GM23248 (cell line): Measurements from ENCODE around the gene TENM4. TPM values are rescaled to one million over a fixed set of nuclear protein-coding genes. Genes with fewer than 3 reads are reported as not detected.

Source experiments
- DNase-seq: peaks from one replicate; pipeline ENCODE4 v3.0.0-alpha.2; 2015
- H2AFZ ChIP-seq: fragments of 200-600 bp; sonication (generic); 2 replicates; pipeline ENCODE4 v1.6.1; 2016; ENCODE audit warnings: antibody characterized with exemption
- H3F3A ChIP-seq: fragments of 200-600 bp; sonication (generic); 2 replicates; pipeline ENCODE4 v1.6.1; 2016; ENCODE audit warnings: mild to moderate bottlenecking, antibody characterized with exemption, mixed run types; ENCODE audit not compliant: insufficient read depth
- H3K27ac ChIP-seq: fragments of 200-600 bp; sonication (generic); 2 replicates; pipeline ENCODE4 v1.5.1; 2016; ENCODE audit warnings: mild to moderate bottlenecking
- H3K27me3 ChIP-seq: fragments of 200-600 bp; sonication (generic); replicated peaks from 2 replicates; pipeline ENCODE4 v1.6.1; 2016; ENCODE audit warnings: mild to moderate bottlenecking; ENCODE audit not compliant: insufficient read depth
- H3K36me3 ChIP-seq: fragments of 200-600 bp; sonication (generic); 2 replicates; pipeline ENCODE4 v1.6.1; 2016; ENCODE audit warnings: low read depth, mild to moderate bottlenecking
- H3K4me1 ChIP-seq: fragments of 200-600 bp; sonication (generic); 2 replicates; pipeline ENCODE4 v1.6.1; 2016; ENCODE audit warnings: mild to moderate bottlenecking; ENCODE audit not compliant: insufficient read depth
- H3K4me2 ChIP-seq: fragments of 200-600 bp; sonication (generic); one replicate; pipeline ENCODE4 v1.6.1; 2016; ENCODE audit warnings: mild to moderate bottlenecking; ENCODE audit not compliant: unreplicated experiment
- H3K4me3 ChIP-seq: fragments of 200-600 bp; sonication (generic); 2 replicates; pipeline ENCODE4 v1.5.1; 2016; ENCODE audit warnings: mild to moderate bottlenecking
- H3K79me2 ChIP-seq: fragments of 200-600 bp; sonication (generic); 2 replicates; pipeline ENCODE4 v1.6.1; 2016; ENCODE audit warnings: mild to moderate bottlenecking; ENCODE audit not compliant: insufficient read depth
- H3K9ac ChIP-seq: fragments of 200-600 bp; sonication (generic); 2 replicates; pipeline ENCODE4 v1.6.1; 2016; ENCODE audit warnings: mild to moderate bottlenecking
- H3K9me2 ChIP-seq: fragments of 200-600 bp; sonication (generic); 2 replicates; pipeline ENCODE4 v1.6.1; 2016; ENCODE audit warnings: mixed run types, mild to moderate bottlenecking, moderate library complexity; ENCODE audit not compliant: insufficient read depth
- H3K9me3 ChIP-seq: fragments of 200-600 bp; sonication (generic); one replicate; pipeline ENCODE4 v1.6.1; 2017; ENCODE audit warnings: low read depth
- H4K20me1 ChIP-seq: fragments of 200-600 bp; sonication (generic); 2 replicates; pipeline ENCODE4 v1.6.0; 2016; ENCODE audit not compliant: insufficient read depth
- EZH2 ChIP-seq: fragments of 200-600 bp; sonication (generic); IDR thresholded peaks from 2 replicates; pipeline ENCODE4 v1.6.1; 2018; ENCODE audit warnings: antibody characterized with exemption, mild to moderate bottlenecking; ENCODE audit not compliant: insufficient read depth, poor library complexity, severe bottlenecking
- EZH2phosphoT487 ChIP-seq: fragments of 200-600 bp; sonication (generic); IDR thresholded peaks from 2 replicates; pipeline ENCODE4 v1.6.1; 2018; ENCODE audit warnings: antibody characterized with exemption, moderate library complexity, mild to moderate bottlenecking, low read depth; ENCODE audit not compliant: insufficient read depth
- WGBS, 2 experiments: methylation state at CpG; one replicate each; pipeline ENCODE4 v1.1.6; 2015 to 2017; ENCODE audit warnings: low lambda C conversion rate in 2 of 2, low coverage in 1 of 2; ENCODE audit errors: missing lambda C conversion rate in 2 of 2; 5-methylcytosine and 5-hydroxymethylcytosine counted together
- in situ Hi-C: fragments of 300-500 bp; cut with MboI; formaldehyde crosslinking; loops from 2 replicates; pipeline ENCODE4 v1.15.0; 2020
- polyA plus RNA-seq: library from polyadenylated mRNA; unstranded; fragments of >200 nt; fragmentation: Nextera tagmentation; extraction: Ambion mirVana; gene quantifications from 2 replicates; pipeline ENCODE4 v1.2.1, GENCODE V29; 2016
- total RNA-seq: library from RNA; depleted of rRNA; stranded (reverse); fragments of >200 nt; shearing (Covaris generic); gene quantifications from 2 replicates; pipeline ENCODE4 v1.2.3, GENCODE V29; 2014

TENM4 gene
- total and polyA plus RNA-seq, 2 experiments from 2014 or later, result 0.11 to 0.48 TPM

DNA sequence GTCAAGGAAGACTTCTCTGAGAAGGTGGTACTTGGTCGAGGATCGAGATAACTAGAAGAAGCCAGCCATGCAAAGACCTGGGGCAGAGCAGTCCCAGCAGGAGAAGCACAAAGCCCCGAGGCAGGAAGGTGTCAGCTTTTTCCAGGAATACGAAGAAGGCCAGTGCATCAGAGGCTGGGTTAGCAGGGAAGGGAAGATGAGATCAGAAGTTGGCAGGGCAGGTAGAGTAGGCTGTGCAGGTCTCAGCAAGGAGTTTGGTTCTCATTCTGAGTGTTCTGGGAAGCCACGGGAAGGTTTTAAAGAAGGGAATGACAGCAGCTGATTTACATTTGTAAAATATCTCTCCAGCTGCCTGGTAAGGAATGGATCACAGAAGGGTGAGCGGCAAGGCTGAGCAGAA lies 111.3 kb downstream of the TENM4 start:
- no peak for DNase-seq
- Histone ChIP-seq H2AFZ (no peak overlapping the region), H3K27ac (no peak overlapping the region), H3K9me3 (no peaks in the 10 kb centered on the region), H3K4me3 (no peak overlapping the region), H3K4me2 (no peak overlapping the region), H3K9ac (no peak overlapping the region), H3K36me3 (no peaks in the 10 kb centered on the region), H3K4me1 (no peaks in the 10 kb centered on the region), H3K27me3 (no peaks in the 10 kb centered on the region; the same call in 1 of the 2 replicates), H3F3A (no peaks in the 10 kb centered on the region), H4K20me1 (no peaks in the 10 kb centered on the region), H3K9me2 (no peaks in the 10 kb centered on the region), H3K79me2 (no peaks in the 10 kb centered on the region)
- no peak for TF ChIP-seq EZH2
- no peak for TF ChIP-seq EZH2phosphoT487
- in situ Hi-C loops, result no loop called here
- WGBS, 2 experiments, result 29 to 30% methylated on average over 6 of the region's 6 CpGs

GRCh38 chr11:79328402-79328801 lies 112.4 kb downstream of the TENM4 start:
- Histone ChIP-seq H3K4me1 (no peaks in the 10 kb centered on the region), H3F3A (no peaks in the 10 kb centered on the region), H3K9ac (no peak overlapping the region), H4K20me1 (no peaks in the 10 kb centered on the region), H3K27ac (no peak overlapping the region), H3K9me2 (no peaks in the 10 kb centered on the region), H3K79me2 (no peaks in the 10 kb centered on the region), H3K27me3 (no peaks in the 10 kb centered on the region; the same call in 1 of the 2 replicates), H3K9me3 (no peaks in the 10 kb centered on the region), H3K36me3 (no peaks in the 10 kb centered on the region), H3K4me2 (no peak overlapping the region), H3K4me3 (no peak overlapping the region), H2AFZ (no peak overlapping the region)
- DNase-seq, result no peak
- no peak for TF ChIP-seq EZH2
- no peak for TF ChIP-seq EZH2phosphoT487
- in situ Hi-C loops, result no loop called here
- WGBS, 2 experiments, result 56 to 64% methylated on average over 6 to 9 of the region's 9 CpGs

- 55 to 58% methylated on average over 10 of the region's 10 CpGs for WGBS, 2 experiments
- H3K9ac ChIP-seq, result no peak overlapping the region
- no peaks in the 10 kb centered on the region for H4K20me1 ChIP-seq
- H3K27ac ChIP-seq, result no peak overlapping the region
- no peaks in the 10 kb centered on the region for H3K79me2 ChIP-seq
- no peaks in the 10 kb centered on the region for H3K36me3 ChIP-seq
- no peak for DNase-seq
- no peaks in the 10 kb centered on the region for H3K4me1 ChIP-seq
- in situ Hi-C loops, result no loop called here
- no peak overlapping the region for H3K4me2 ChIP-seq
- H2AFZ ChIP-seq, result no peak overlapping the region
- H3K4me3 ChIP-seq, result no peak overlapping the region
- no peaks in the 10 kb centered on the region for H3K9me2 ChIP-seq
- H3K9me3 ChIP-seq, result no peaks in the 10 kb centered on the region
- no peaks in the 10 kb centered on the region; the same call in 1 of the 2 replicates for H3K27me3 ChIP-seq
- TF ChIP-seq EZH2, result no peak
- TF ChIP-seq EZH2phosphoT487, result no peak
- no peaks in the 10 kb centered on the region for H3F3A ChIP-seq
Measured at GRCh38 chr11:79325851-79326250, 115.0 kb downstream of the TENM4 start.

- no peak overlapping the region for H2AFZ ChIP-seq
- no peak overlapping the region for H3K4me3 ChIP-seq
- WGBS, 2 experiments, result 37 to 42% methylated on average over 6 of the region's 6 CpGs
- no peaks in the 10 kb centered on the region for H3K9me2 ChIP-seq
- no peaks in the 10 kb centered on the region for H3K9me3 ChIP-seq
- no peaks in the 10 kb centered on the region for H3K36me3 ChIP-seq
- no peak overlapping the region for H3K27ac ChIP-seq
- H3F3A ChIP-seq, result no peaks in the 10 kb centered on the region
- no peak for TF ChIP-seq EZH2
- TF ChIP-seq EZH2phosphoT487, result no peak
- H3K27me3 ChIP-seq, result no peaks in the 10 kb centered on the region
- H3K4me1 ChIP-seq, result no peaks in the 10 kb centered on the region
- DNase-seq, result peak; percentile 5
- no peak overlapping the region for H3K9ac ChIP-seq
- H3K79me2 ChIP-seq, result no peaks in the 10 kb centered on the region
- in situ Hi-C loops, result no loop called here
- H3K4me2 ChIP-seq, result no peak overlapping the region
- H4K20me1 ChIP-seq, result no peaks in the 10 kb centered on the region
Measured at GRCh38 chr11:79321263-79321662, 119.6 kb downstream of the TENM4 start.

DNA sequence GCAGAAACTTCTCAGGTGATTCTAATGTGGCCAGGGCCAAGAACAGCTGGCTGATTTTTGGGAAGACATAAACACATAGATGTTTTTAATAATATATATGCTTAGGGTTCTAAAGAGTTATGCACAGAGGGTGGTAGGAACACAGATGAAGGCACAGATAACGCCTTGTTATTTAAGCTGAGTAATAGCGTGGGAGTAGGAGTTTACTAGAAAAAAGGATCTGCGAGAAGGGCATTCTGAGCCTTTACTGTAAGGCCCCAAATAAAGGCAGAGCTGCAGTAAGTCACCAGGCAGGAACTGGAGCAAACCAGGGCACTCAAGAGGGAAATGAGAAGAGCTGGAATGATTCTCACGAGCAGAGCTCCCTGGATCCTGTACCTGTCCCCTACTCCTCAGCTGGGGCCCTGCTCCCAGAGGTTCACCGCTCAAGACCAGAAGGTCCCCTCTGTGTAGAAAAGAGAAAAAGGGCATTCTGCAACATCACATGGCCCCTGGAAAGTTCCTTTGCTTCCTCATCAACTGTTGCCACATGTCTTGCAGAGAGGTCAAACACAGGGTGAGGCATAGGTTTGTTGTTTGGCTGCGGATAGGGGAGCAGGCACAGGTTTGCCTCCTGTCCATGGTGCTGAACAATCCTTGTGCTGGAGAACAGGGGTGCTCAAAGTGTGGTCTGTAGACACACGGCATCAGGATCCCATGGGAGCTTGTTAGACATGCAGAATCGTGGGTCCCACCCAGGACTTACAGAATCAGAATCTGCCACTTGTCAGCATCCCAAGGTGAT lies 125.7 kb downstream of the TENM4 start:
- Histone ChIP-seq H3F3A (no peaks in the 10 kb centered on the region), H3K27me3 (no peaks in the 10 kb centered on the region), H3K4me1 (no peaks in the 10 kb centered on the region), H2AFZ (no peak overlapping the region), H3K36me3 (no peaks in the 10 kb centered on the region), H3K79me2 (no peaks in the 10 kb centered on the region), H3K9me3 (no peaks in the 10 kb centered on the region), H3K9ac (no peak overlapping the region), H3K27ac (no peak overlapping the region), H3K4me2 (no peak overlapping the region), H4K20me1 (no peaks in the 10 kb centered on the region), H3K4me3 (no peak overlapping the region), H3K9me2 (no peaks in the 10 kb centered on the region)
- DNase-seq, result peak; percentile 14
- WGBS, 2 experiments, result 35 to 39% methylated on average over 8 of the region's 8 CpGs
- TF ChIP-seq EZH2phosphoT487, result no peak
- TF ChIP-seq EZH2, result no peak
- in situ Hi-C loops, result no loop called here
